Fibroblast of the conjunctiva (primary cell): Measurements from ENCODE around the gene CPE.

ENCODE experiments used
- DNase-seq: peaks from one replicate; pipeline ENCODE4 v3.0.0-alpha.2; 2010; ENCODE audit warnings: low read depth

The CPE gene

GRCh38 chr4:165508372-165509120 is 129.7 kb downstream of the CPE start:
- DNase-seq: no peak

- no peak for DNase-seq
Measured at GRCh38 chr4:165512424-165512823, 133.6 kb downstream of the CPE start.

GRCh38 chr4:165514739-165515138 is 135.9 kb downstream of the CPE start:
- no peak for DNase-seq

- no peak for DNase-seq
Measured at GRCh38 chr4:165515201-165515600, 136.4 kb downstream of the CPE start.

GRCh38 chr4:165516281-165516833 is 137.5 kb downstream of the CPE start:
- DNase-seq: no peak

- no peak for DNase-seq
Measured at GRCh38 chr4:165517216-165517615, 138.4 kb downstream of the CPE start.

GRCh38 chr4:165518024-165518616 is 139.3 kb downstream of the CPE start:
- DNase-seq: no peak

GRCh38 chr4:165518686-165519085 is 139.9 kb downstream of the CPE start:
- DNase-seq: no peak

- no peak for DNase-seq
Measured at GRCh38 chr4:165519591-165519990, 140.8 kb downstream of the CPE start.

- DNase-seq: no peak
Measured at GRCh38 chr4:165520086-165520485, 141.3 kb downstream of the CPE start.

- no peak for DNase-seq
Measured at GRCh38 chr4:165522050-165522449, 143.2 kb downstream of the CPE start.

- DNase-seq: no peak
Measured at GRCh38 chr4:165524532-165525190, 145.9 kb downstream of the CPE start.

- no peak for DNase-seq
Measured at GRCh38 chr4:165532976-165533375, 154.2 kb downstream of the CPE start.

GRCh38 chr4:165537028-165537648 is 158.3 kb downstream of the CPE start:
- peak; percentile 22 for DNase-seq

- DNase-seq: no peak
Measured at GRCh38 chr4:165539801-165540200, 161.0 kb downstream of the CPE start.

- no peak for DNase-seq
Measured at GRCh38 chr4:165540206-165540830, 161.5 kb downstream of the CPE start.

- no peak for DNase-seq
Measured at GRCh38 chr4:165541851-165542459, 163.1 kb downstream of the CPE start.

GRCh38 chr4:165542476-165542875 is 163.7 kb downstream of the CPE start:
- no peak for DNase-seq
